Subcutaneous preadipocyte (primary cell): Measurements from ENCODE around the gene TBKBP1. TPM values are rescaled to one million over a fixed set of nuclear protein-coding genes. Genes with fewer than 3 reads are reported as not detected.

Source experiments
- small RNA-seq: library from RNA; depleted of rRNA; stranded (forward); fragments of <200 nt; gene quantifications from one replicate; pipeline ENCODE3, GENCODE V24; 2012
- total RNA-seq: library from RNA; depleted of rRNA; stranded (reverse); fragments of >200 nt; gene quantifications from 2 replicates; pipeline ENCODE4 v1.2.3, GENCODE V29; 2012

The TBKBP1 gene
- 6.6 and 9.6 TPM in 2 replicates for total RNA-seq

DNA sequence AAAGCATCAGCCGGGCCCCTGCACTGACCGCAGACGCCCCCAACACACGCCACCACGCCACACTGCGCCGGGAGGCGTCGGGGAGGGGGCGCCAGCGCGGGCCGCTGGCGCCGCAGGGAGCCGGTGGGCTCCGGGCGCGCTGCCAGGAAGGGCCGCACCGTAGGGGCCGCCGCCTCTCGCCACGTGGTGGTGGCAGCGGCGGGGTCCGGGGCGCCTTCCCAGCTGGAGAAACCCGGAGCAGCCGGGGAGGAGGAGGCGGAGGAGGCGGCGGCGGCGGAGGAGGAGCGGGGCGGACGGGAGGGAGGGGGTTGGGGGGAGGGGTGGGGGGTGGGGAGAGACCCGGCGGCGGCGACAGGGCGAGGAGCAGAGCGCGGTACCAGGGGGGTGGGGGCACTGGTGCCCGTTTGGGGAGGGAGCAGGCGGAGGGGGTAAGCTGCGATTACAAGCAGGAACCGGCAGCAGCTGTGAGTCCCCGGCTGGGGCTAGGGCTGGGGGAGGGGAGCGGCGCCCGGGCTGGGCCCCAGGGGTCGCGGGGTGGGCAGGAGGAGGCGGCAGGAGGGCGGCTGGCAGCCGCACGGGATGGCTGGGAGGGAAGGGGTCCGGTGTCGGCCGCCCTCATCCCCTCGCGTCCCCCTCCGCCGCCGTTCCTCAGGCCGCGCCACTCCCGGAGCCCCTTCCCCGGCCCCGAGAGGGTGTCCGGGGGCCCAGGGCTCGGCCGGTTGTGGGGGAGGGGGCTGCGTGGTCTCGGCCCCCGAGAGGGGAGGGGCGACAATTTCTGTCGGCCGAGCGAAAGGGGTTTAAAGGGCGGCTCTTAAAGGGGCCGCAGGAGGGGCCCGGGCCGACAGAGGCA, at the start of gene TBKBP1:
TBKBP1 (plus strand) TSS at position 431 of the 850 bp plus-strand sequence. CDS start 1,952 bp downstream, outside the sequence.

GRCh38 chr17:47649153-47649971, 44.6 kb upstream of the TBKBP1 start, which contains the start of gene KPNB1:
TSS of gene KPNB1 (plus strand) at chr17:47649919. CDS start at chr17:47650245, 326 bp downstream.

GRCh38 chr17:47733047-47733673, 39.2 kb downstream of the TBKBP1 start, which contains the start of gene TBX21:
TSS of gene TBX21 (plus strand) at chr17:47733236. CDS start at chr17:47733455, 219 bp downstream.

Small RNA genes within 50 kb of the gene (small RNA-seq; reads per million reads assigned to genes)
- gene AC015674.1 = not detected

Other genes with a start within 250 kb of the TBKBP1 start
- 76.4 and 88.6 TPM in 2 replicates for gene NPEPPS, start 163.1 kb upstream of the TBKBP1 start, total RNA-seq
- 296 and 476 TPM in 2 replicates for gene KPNB1, start 44.2 kb upstream of the TBKBP1 start, total RNA-seq
- gene TBX21, start 39.1 kb downstream of the TBKBP1 start, total RNA-seq = 2.6 and 3.7 TPM in 2 replicates
- gene OSBPL7, start 127.6 kb downstream of the TBKBP1 start, total RNA-seq = 3.7 and 4.0 TPM in 2 replicates
- 40.3 and 41.9 TPM in 2 replicates for gene MRPL10, start 137.4 kb downstream of the TBKBP1 start, total RNA-seq
- gene LRRC46, start 137.5 kb downstream of the TBKBP1 start, total RNA-seq = under 0.01 and 0.20 TPM in 2 replicates
- 23.1 and 30.5 TPM in 2 replicates for gene SCRN2, start 147.1 kb downstream of the TBKBP1 start, total RNA-seq
- gene SP6, start 157.0 kb downstream of the TBKBP1 start, total RNA-seq = under 0.01 TPM in 2 replicates
- gene SP2, start 202.1 kb downstream of the TBKBP1 start, total RNA-seq = 0.73 and 2.2 TPM in 2 replicates
- gene PNPO, start 247.4 kb downstream of the TBKBP1 start, total RNA-seq = 28.7 and 42.4 TPM in 2 replicates